Nucleus accumbens (tissue), 56 donors: ENCODE results near the gene LYRM7.
"Not testable (repeated sequence)": the region's sequence is repeated elsewhere in the genome, so short reads cannot be mapped to it uniquely, and the experiment has no call there.

ENCODE experiments used
- DNase-seq, 56 donors: peaks; one replicate each; lab custom pipeline; 2025; lab: John Stamatoyannopoulos, UW

LYRM7 gene

DNA sequence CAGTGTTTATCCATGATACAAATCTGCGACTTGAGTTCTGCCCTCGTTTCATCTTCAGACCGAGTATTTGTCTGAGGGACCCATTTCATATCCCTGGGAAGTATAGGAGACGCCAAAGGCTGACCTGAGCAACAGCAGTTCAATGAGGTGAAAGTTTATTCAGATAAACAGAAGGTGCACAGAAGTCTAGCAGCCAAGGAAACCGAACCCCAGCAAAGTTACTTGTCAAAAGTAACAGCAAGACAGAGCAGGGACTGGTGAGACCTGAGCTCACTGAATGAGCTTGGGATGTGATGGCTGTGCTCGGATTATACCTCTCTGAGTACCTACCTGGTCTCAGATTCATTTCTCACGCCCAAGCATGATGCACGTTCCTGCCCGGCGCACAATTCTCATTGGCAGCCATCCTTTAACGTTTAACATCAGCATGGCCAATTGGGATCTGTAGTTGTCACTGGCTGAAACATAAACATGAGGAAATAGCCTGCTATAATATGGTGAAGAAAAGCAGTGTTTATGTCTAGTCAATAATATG, 599 bp downstream of the LYRM7 start:
- DNase-seq, result peak in 7 of 56 donors; percentile 1 to 38 (median 26)

DNA sequence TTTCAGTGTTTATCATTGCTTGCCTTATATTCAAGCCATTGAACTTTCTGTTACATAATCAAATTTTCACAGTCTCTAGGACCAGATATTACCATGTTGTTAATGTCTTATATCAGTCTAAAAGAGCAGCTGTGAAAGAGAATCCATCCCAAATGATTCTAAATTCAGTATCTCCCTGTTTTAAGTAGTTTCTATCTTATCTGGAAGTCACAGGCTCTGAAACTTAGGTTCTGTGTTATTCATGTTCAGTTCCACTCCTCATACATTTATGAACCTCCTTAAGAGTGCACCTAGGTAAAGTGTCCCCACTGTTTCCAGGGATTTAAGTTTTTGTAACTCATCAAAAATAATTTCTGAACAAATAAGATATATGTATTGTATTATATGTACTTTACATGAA, 9.7 kb downstream of the LYRM7 start:
- DNase-seq, result no peak

- no peak for DNase-seq
These were observed 12.1 kb downstream of the LYRM7 start for GRCh38 chr5:131182839-131183238.

DNA sequence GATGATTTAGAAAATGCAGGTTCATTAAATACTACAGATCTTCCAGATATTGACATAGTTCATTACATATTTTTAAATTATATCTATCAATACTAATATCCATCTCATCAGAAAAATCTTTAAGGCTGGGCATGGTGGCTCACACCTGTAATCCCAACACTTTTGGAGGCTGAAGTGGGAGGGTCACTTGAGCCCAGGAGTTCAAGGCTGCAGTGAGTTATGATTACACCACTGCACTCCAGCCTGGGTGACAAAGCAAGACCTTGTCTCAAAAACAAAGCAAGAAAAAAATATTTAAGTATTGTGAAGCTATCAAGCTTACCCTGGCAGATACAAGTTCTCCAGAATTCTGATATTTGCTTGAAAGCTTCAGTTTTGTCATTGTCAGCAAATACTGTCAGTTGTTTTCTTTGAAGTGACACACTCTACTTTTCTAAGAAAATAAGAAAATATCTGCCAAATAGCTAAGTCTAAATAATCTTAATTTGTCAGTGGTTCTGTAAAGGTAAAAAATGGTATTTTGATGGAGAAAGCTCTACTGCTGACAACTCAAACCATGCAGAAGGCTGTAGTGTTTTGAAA, 14.9 kb downstream of the LYRM7 start:
- no peak for DNase-seq

DNA sequence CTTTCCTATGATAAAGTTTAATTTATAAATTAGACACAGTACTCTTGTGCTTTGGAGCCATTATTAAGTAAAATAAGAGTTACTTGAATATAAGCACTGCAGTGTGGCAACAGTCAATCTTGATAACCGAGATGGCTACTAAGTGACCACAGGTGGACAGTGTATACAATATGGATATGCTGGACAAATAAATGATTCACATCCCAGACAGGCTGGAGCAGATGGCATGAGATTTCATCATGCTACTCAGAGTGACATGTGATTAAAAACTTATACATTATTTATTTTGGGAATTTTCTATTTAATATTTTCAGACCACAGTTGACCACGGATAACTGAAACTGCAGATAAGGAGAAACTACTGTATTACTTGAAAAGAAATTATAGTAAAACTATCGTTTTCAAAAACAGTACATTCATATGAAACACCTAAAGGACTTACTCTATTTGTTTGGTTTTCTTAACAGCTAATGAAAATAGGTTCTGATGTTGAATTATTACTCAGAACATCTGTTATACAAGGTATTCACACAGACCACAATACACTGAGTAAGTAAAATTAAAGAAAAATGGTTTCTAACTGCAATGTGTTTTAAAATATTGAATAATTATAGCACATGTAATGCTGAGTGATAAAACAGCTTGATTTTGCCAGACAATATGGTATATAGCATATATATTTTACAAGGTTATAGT, 16.0 kb downstream of the LYRM7 start:
- DNase-seq, result no peak

- no peak for DNase-seq
These were observed 22.4 kb downstream of the LYRM7 start for GRCh38 chr5:131193106-131193505.

- not testable (repeated sequence) for DNase-seq
These were observed 23.2 kb downstream of the LYRM7 start for GRCh38 chr5:131193897-131194296.

- no peak for DNase-seq
These were observed 24.0 kb downstream of the LYRM7 start for GRCh38 chr5:131194725-131195124.

DNA sequence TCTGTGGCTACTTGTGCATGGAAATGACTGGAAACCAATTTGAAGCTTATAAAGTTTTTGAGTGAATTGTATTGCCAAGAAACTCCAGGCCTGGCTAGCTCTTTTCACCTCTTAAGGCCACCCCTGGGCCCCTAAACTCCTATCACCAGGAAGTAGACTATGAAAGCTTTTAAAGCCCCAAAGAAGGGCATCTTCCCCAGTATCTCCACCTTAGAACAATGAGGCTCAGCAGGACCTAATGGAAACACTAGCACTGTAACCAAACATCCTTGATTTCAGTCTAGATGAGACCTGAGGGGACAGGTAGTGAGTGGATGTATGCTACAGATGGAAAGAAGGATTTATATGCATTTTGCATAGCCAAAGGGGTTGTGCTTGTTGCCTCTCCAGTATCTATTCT, 25.0 kb downstream of the LYRM7 start:
- DNase-seq, result no peak

DNA sequence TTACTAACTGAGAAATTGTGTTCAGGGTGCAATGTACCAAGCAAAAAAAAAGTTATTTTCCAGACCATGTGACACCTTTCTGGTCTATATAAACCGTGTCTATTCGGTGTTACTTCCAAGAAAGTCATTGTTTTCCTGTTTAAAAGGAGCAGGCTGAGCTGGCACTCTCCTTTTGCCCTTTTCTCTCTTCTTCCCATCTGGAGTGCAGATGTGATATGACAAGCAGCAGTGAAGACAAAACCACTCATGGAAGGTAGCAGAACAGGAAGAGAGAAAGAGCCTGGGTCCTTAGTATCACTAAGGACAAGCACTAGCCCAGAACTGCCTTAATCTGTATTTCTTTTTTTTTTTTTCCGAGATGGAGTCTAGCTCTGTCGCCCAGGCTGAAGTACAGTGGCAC, 25.6 kb downstream of the LYRM7 start:
- DNase-seq, result no peak

GRCh38 chr5:131198625-131199024, 27.9 kb downstream of the LYRM7 start:
- no peak for DNase-seq

- no peak for DNase-seq
These were observed 29.8 kb downstream of the LYRM7 start for GRCh38 chr5:131200560-131200959.

GRCh38 chr5:131204964-131205363, 34.2 kb downstream of the LYRM7 start:
- no peak for DNase-seq

GRCh38 chr5:131206061-131206460, 35.3 kb downstream of the LYRM7 start:
- DNase-seq, result no peak

GRCh38 chr5:131206772-131207171, 36.0 kb downstream of the LYRM7 start:
- no peak for DNase-seq

GRCh38 chr5:131209175-131209505, 38.4 kb downstream of the LYRM7 start:
- DNase-seq, result no peak

DNA sequence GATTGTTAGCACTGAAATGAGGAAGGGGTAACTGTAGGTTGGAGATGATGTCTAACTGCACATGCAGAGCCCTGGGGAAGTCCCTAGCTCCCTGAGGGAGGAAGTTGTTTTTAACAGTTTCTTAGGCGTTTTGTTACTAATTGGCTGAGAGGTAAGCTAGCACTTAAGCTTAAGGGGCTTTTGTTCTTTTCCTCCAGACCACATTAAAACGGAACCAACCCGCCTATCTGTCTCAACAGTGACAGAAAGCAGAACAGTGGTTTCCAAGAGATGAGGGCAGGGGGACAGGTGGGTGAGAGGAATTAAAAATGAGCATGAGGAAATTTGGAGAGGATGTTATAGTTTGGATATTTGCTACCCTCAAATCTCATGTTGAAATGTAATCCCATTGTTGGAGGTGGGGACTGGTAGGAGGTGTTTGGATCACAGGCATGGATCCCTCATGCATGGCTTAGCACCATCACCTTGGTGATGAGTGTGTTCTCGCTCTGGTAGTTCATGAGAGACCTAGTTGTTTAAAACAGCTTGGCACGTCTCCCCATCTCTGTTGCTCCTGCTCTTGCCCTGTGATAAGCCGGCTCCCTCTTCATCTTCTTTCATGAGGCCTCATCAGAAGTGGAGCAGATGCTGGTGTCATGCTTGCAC, 38.9 kb downstream of the LYRM7 start:
- no peak for DNase-seq

DNA sequence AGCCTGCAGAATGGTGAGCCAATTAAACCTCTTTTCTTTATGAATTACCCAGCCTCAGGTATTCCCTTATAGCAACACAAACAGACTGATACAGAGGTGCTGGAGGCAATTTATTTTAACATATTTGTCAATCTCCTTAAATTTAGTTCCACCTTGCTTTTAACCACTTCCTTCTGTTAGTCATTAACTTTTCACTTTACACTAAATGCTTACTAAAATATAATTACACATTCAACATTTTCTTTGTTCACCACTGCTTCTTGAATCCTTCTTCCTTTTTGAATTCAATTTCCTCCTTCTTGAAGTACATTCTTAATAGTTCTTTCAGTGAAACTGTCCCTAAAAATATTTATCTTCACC, 39.4 kb downstream of the LYRM7 start:
- DNase-seq, result no peak

- no peak for DNase-seq
These were observed 40.9 kb downstream of the LYRM7 start for GRCh38 chr5:131211669-131212068.

DNA sequence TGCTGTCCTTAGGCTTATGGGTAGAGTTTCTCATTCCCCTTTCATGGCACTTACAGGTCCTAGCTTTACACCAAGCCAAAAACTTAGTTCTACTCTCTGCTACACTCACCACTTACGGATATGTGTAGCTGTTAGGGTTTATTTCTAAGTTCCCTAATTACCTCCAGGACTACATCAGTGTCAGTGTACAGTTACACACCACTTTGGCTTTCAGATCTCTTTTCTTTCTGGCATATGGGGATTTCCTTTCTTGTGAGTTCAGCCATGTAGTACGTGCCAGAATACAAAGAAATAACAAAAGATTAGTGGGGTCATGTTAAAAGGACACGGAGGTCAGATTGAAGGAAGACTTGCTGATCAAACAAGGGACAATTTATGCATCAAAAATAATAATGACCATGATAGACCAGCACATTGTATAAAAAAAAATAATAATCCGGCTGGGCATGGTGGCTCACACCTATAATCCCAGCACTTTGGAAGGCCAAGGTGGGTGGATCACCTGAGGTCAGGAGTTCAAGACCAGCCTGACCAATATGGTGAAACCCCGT, 41.8 kb downstream of the LYRM7 start:
- no peak for DNase-seq

DNA sequence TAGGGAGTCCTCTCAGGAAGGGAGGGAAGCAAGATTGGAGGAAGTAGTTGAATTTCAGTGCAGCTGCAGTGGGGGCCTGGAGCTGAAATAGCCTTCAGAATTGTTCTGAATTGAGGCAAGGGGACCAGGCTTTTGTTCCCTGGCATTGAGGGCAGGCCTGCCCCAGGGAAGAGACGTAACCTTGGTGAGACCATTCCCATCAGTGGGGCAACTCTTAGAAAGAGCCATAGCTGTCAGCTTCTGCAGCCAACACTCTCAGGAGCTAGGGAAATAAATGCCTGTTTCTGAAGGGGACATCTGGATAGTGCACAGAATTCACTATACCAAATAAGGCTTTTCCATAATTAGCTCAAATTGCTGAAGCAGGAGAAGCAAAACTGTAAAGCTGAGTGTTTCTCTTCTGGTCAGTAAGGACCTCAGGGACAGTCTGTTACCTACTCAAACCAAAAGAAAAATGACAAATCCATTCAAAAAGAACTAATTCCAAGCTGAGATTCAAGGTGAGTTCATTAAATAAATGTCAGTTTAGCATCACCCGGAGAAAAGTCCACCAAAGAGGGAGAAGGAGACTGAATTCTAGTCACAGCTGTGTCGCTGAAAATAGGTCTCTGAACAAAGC, 44.0 kb downstream of the LYRM7 start:
- no peak for DNase-seq
